Thoracic aorta (tissue), 2 donors: ENCODE measurements around the gene MARK3. TPM values are rescaled to one million over a fixed set of nuclear protein-coding genes. Genes with fewer than 3 reads are reported as not detected.

Experiments used
- ATAC-seq: fragments of 150-250 bp; one replicate; pipeline ENCODE4 v1.8.0; 2017; ENCODE audit warnings: low read depth; ENCODE audit not compliant: insufficient number of reproducible peaks, low FRiP score
- DNase-seq: peaks from one replicate; pipeline ENCODE4 v3.0.0-alpha.2; 2020; ENCODE audit warnings: low spot score
- H3K27ac ChIP-seq, 2 donors: fragments of 200-600 bp; sonication (generic); 1 replicate in 1 of 2; 2 replicates in 1 of 2; pipeline ENCODE4 v1.5.1; 2016; ENCODE audit warnings: mild to moderate bottlenecking in 2 of 2, moderate library complexity in 2 of 2
- H3K27me3 ChIP-seq: fragments of 200-600 bp; sonication (generic); replicated peaks from 2 replicates; pipeline ENCODE4 v1.6.0; 2016; ENCODE audit warnings: mild to moderate bottlenecking; ENCODE audit not compliant: insufficient read depth
- H3K36me3 ChIP-seq: fragments of 200-600 bp; sonication (generic); one replicate; pipeline ENCODE4 v1.5.1; 2016
- H3K4me1 ChIP-seq, 2 donors: fragments of 200-600 bp; sonication (generic); 1 replicate in 1 of 2; 2 replicates in 1 of 2; pipeline versions ENCODE4 v1.5.1 to v1.6.0; 2016; ENCODE audit warnings: low read depth in 2 of 2, mild to moderate bottlenecking in 1 of 2; ENCODE audit not compliant: control insufficient read depth in 1 of 2
- H3K4me3 ChIP-seq: fragments of 200-600 bp; sonication (generic); 2 replicates; pipeline ENCODE4 v1.5.1; 2016; ENCODE audit warnings: mild to moderate bottlenecking
- H3K9me3 ChIP-seq: fragments of 200-600 bp; sonication (generic); 2 replicates; pipeline ENCODE4 v1.5.1; 2016
- total RNA-seq, 2 donors: library from RNA; depleted of rRNA; stranded (reverse); fragments of >200 nt; gene quantifications; one replicate each; pipeline versions ENCODE4 v1.1.0 to v1.2.3, GENCODE V29; 2016
- TF ChIP-seq, protein P1 (sequence below): fragments of 200-600 bp; sonication (generic); IDR thresholded peaks from one replicate; pipeline ENCODE4 v1.5.1; 2019; ENCODE audit warnings: antibody characterized with exemption

The MARK3 gene
- total RNA-seq, 2 donors from 2014 or later: 77.6 to 133 TPM

DNA sequence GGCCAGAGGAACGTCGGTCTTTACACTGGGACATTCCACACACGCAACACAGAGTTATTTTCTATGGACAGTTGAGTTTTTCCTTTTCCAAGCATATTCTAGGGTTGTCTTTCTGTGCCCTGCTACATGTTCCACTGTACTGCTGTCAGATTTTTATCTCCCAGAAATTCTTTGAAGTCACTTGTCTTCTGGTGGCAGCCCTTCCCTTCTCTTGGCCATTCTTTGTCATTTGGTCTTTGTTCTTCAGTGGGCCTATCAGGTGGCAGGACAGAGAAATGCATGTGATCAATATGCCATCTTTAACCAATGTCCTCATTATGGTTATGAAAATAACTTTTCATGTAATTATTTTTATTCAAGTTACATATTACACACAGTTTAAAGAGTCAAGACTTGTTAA is 36.3 kb downstream of the MARK3 start:
- TF ChIP-seq, protein P1, sequence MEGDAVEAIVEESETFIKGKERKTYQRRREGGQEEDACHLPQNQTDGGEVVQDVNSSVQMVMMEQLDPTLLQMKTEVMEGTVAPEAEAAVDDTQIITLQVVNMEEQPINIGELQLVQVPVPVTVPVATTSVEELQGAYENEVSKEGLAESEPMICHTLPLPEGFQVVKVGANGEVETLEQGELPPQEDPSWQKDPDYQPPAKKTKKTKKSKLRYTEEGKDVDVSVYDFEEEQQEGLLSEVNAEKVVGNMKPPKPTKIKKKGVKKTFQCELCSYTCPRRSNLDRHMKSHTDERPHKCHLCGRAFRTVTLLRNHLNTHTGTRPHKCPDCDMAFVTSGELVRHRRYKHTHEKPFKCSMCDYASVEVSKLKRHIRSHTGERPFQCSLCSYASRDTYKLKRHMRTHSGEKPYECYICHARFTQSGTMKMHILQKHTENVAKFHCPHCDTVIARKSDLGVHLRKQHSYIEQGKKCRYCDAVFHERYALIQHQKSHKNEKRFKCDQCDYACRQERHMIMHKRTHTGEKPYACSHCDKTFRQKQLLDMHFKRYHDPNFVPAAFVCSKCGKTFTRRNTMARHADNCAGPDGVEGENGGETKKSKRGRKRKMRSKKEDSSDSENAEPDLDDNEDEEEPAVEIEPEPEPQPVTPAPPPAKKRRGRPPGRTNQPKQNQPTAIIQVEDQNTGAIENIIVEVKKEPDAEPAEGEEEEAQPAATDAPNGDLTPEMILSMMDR: no peak
- ATAC-seq (no peak), DNase-seq (no peak)
- Histone ChIP-seq H3K4me1 (peaks cover 37 to 42% of the 10 kb centered on the region in 2 donors), H3K27ac (no peak overlapping the region), H3K36me3 (no peaks in the 10 kb centered on the region), H3K4me3 (no peak overlapping the region), H3K27me3 (no peaks in the 10 kb centered on the region), H3K9me3 (no peaks in the 10 kb centered on the region)

DNA sequence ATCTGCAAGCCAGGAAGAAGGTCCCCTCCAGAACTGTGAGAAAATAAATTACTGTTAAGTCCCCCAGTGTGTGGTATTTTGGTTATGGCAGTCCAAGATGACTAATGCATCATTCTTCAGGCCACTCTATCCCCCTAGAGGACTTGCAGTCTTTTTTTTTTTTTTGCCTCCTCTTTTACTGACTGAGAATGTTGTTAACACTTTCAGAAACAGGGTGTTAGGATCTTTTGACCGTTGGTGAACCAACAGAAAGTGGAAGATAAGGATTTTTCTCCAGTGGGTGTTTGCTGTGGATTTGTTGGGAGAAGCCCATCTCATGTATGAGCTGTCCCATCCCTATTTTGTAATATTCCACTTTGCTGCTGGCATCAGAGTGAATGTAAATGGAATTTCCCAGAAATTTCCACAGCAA is 37.8 kb downstream of the MARK3 start:
- Histone ChIP-seq H3K4me1 (peaks cover 27 to 35% of the 10 kb centered on the region in 2 donors), H3K36me3 (no peaks in the 10 kb centered on the region), H3K27me3 (no peaks in the 10 kb centered on the region), H3K9me3 (no peaks in the 10 kb centered on the region), H3K4me3 (no peak overlapping the region), H3K27ac (peak overlapping the region; percentile 41 to 42)
- ATAC-seq (peak; percentile 45), DNase-seq (no peak)
- TF ChIP-seq, protein P1: peak; percentile 21

DNA sequence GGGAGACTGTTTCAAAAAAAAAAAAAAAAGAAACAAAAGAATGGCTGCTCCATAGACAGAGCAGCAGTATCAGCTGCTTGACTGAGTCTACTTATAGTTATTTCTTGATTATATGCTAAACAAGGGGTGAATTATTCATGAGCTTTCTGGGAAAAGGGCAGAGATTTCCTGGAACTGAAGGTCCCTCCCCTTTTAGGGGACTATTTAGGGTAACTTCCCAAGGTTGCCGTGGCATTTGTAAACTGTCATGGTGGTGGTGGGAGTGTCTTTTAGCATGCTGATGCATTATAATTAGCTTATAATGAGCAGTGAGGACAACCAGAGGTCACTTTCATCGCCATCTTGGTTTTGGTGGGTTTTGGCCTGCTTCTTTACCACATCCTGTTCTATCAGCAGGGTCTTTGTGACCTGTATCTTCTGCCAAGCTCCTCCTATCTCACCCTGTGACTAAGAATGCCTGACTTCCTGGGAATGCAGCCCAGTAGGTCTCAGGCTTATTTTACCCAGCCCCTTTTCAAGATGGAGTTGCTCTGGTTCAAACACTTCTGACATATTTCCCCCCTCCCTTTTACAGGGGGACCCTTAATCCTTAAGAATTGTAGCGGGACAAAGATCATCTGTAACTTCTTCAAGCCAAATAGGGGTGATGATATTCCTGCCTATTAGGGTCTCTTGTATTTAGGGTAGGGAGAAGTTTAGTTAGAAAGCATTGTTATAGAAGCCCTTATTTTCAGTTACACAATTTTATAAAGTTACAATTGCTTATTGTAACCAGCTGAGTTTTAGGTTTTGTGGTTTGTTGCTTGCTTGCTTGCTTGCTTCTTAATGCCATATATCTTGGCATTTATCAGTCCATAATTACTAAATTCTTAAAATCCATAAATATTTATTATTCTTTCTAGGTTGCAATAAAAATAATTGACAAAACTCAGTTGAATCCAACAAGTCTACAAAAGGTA is 42.5 kb downstream of the MARK3 start:
- no peaks in the 10 kb centered on the region for H3K27me3 ChIP-seq

GRCh38 chr14:103428723-103429556 is 43.7 kb downstream of the MARK3 start:
- H3K9me3 ChIP-seq: no peaks in the 10 kb centered on the region
- TF ChIP-seq, protein P1: no peak
- H3K36me3 ChIP-seq: no peaks in the 10 kb centered on the region
- peaks cover 17 to 26% of the 10 kb centered on the region in 2 donors for H3K4me1 ChIP-seq
- H3K27ac ChIP-seq: no peak overlapping the region
- H3K27me3 ChIP-seq: no peaks in the 10 kb centered on the region
- DNase-seq (no peak), ATAC-seq (no peak)
- H3K4me3 ChIP-seq: no peak overlapping the region

More for the DNA sequence above, 42.5 kb downstream of the MARK3 start:
- DNase-seq: no peak
- H3K4me1 ChIP-seq: peaks cover 25 to 37% of the 10 kb centered on the region in 2 donors
- no peaks in the 10 kb centered on the region for H3K36me3 ChIP-seq
- H3K4me3 ChIP-seq: no peak overlapping the region
- no peak overlapping the region for H3K27ac ChIP-seq
- TF ChIP-seq, protein P1: no peak
- H3K9me3 ChIP-seq: no peaks in the 10 kb centered on the region
- ATAC-seq: no peak

- DNase-seq (no peak), ATAC-seq (no peak)
- H3K4me1 ChIP-seq: peaks cover 27 to 33% of the 10 kb centered on the region in 2 donors
- H3K27ac ChIP-seq: no peak overlapping the region
- H3K27me3 ChIP-seq: no peaks in the 10 kb centered on the region
- H3K9me3 ChIP-seq: no peaks in the 10 kb centered on the region
- no peaks in the 10 kb centered on the region for H3K36me3 ChIP-seq
- TF ChIP-seq, protein P1: no peak
- H3K4me3 ChIP-seq: no peak overlapping the region
Observed at GRCh38 chr14:103430358-103430757, 45.1 kb downstream of the MARK3 start.
